HL-60 (cell line): ENCODE measurements around the gene ST6GALNAC3.

Experiments
- DNase-seq, 2 experiments: peaks; one replicate each; pipeline ENCODE4 v3.0.0-alpha.2; 2010 to 2020; ENCODE audit warnings: low read depth in 1 of 2, low spot score in 1 of 2
- H3K27ac ChIP-seq: fragments of 250-450 bp; sonication (Bioruptor Pico); replicated peaks from 2 replicates; pipeline ENCODE4 v1.5.1; 2020; ENCODE audit warnings: mild to moderate bottlenecking, moderate library complexity
- H3K27me3 ChIP-seq: fragments of 250-450 bp; sonication (Bioruptor Pico); 2 replicates; pipeline ENCODE4 v1.5.1; 2021; ENCODE audit warnings: mild to moderate bottlenecking, moderate library complexity; ENCODE audit not compliant: insufficient read depth, poor library complexity, severe bottlenecking
- H3K4me3 ChIP-seq: replicated peaks from 2 replicates; pipeline ENCODE4 v1.5.1; 2011; ENCODE audit warnings: mild to moderate bottlenecking, control low read depth, low read length; ENCODE audit not compliant: insufficient read depth
- CTCF ChIP-seq: IDR thresholded peaks from one replicate; pipeline ENCODE4 v1.5.1; 2011; ENCODE audit warnings: low read length, control low read depth, inconsistent platforms; ENCODE audit not compliant: insufficient read depth
- GABPA ChIP-seq: IDR thresholded peaks from 2 replicates; pipeline ENCODE4 v1.6.1; 2012; ENCODE audit warnings: low read depth
- POLR2AphosphoS5 ChIP-seq: IDR thresholded peaks from 2 replicates; pipeline ENCODE4 v1.6.1; 2012; ENCODE audit warnings: low read depth
- SPI1 ChIP-seq: IDR thresholded peaks from 2 replicates; pipeline ENCODE4 v1.6.1; 2012; ENCODE audit warnings: low read depth, mild to moderate bottlenecking, borderline replicate concordance
- TF ChIP-seq, protein P1 (sequence below): IDR thresholded peaks from 2 replicates; pipeline ENCODE4 v1.6.1; 2012; ENCODE audit warnings: low read depth; ENCODE audit not compliant: insufficient replicate concordance

Gene ST6GALNAC3

GRCh38 chr1:76256289-76257223 is 182.0 kb downstream of the ST6GALNAC3 start:
- TF ChIP-seq, protein P1, sequence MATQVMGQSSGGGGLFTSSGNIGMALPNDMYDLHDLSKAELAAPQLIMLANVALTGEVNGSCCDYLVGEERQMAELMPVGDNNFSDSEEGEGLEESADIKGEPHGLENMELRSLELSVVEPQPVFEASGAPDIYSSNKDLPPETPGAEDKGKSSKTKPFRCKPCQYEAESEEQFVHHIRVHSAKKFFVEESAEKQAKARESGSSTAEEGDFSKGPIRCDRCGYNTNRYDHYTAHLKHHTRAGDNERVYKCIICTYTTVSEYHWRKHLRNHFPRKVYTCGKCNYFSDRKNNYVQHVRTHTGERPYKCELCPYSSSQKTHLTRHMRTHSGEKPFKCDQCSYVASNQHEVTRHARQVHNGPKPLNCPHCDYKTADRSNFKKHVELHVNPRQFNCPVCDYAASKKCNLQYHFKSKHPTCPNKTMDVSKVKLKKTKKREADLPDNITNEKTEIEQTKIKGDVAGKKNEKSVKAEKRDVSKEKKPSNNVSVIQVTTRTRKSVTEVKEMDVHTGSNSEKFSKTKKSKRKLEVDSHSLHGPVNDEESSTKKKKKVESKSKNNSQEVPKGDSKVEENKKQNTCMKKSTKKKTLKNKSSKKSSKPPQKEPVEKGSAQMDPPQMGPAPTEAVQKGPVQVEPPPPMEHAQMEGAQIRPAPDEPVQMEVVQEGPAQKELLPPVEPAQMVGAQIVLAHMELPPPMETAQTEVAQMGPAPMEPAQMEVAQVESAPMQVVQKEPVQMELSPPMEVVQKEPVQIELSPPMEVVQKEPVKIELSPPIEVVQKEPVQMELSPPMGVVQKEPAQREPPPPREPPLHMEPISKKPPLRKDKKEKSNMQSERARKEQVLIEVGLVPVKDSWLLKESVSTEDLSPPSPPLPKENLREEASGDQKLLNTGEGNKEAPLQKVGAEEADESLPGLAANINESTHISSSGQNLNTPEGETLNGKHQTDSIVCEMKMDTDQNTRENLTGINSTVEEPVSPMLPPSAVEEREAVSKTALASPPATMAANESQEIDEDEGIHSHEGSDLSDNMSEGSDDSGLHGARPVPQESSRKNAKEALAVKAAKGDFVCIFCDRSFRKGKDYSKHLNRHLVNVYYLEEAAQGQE, result no peak
- TF ChIP-seq GABPA (no peak), CTCF (no peak), SPI1 (no peak)
- DNase-seq, result no peak
- Histone ChIP-seq H3K4me3 (no peak overlapping the region), H3K27ac (no peak overlapping the region), H3K27me3 (no peaks in the 10 kb centered on the region)

- no peak overlapping the region for H3K27ac ChIP-seq
- DNase-seq, result no peak
- no peaks in the 10 kb centered on the region for H3K27me3 ChIP-seq
- no peak overlapping the region for H3K4me3 ChIP-seq
- TF ChIP-seq, protein P1, result no peak
- no peak for TF ChIP-seq POLR2AphosphoS5
- TF ChIP-seq GABPA, result no peak
- no peak for TF ChIP-seq SPI1
- no peak for TF ChIP-seq CTCF
These were observed 183.3 kb downstream of the ST6GALNAC3 start for GRCh38 chr1:76257823-76258222.

DNA sequence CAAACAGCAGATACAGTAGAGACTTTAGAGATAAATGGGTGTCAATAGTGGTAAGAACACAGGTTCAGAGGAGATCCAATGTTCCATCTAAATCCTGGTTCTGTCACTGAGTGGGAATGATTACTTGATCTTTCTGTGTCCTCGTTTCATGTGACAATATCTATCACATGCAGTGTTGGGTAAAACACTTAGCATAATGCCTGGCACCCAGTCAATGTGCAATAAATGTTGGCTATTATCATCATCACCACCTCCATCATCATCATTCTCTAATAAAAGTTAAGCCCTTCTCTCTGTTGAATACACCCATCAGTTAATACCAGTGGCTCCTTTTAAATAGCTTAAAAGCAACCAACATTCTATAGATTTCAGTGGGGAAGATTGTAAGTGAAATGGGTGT is 184.7 kb downstream of the ST6GALNAC3 start:
- Histone ChIP-seq H3K27ac (no peak overlapping the region), H3K4me3 (no peak overlapping the region), H3K27me3 (no peaks in the 10 kb centered on the region)
- DNase-seq, result no peak
- TF ChIP-seq GABPA (no peak), SPI1 (no peak), POLR2AphosphoS5 (no peak), CTCF (no peak)
- TF ChIP-seq, protein P1, result no peak
